ENCODE data around the gene DIDO1. TPM values are rescaled to one million over a fixed set of nuclear protein-coding genes. Genes with fewer than 3 reads are reported as not detected.
A peak's percentile ranks its signal among the peaks of the same experiment; 100 is the strongest.
"Not testable (repeated sequence)": the region's sequence is repeated elsewhere in the genome, so short reads cannot be mapped to it uniquely, and the experiment has no call there.

The DIDO1 gene
- total RNA-seq, 1 experiment from 2014 or later: 77.1 TPM

DNA sequence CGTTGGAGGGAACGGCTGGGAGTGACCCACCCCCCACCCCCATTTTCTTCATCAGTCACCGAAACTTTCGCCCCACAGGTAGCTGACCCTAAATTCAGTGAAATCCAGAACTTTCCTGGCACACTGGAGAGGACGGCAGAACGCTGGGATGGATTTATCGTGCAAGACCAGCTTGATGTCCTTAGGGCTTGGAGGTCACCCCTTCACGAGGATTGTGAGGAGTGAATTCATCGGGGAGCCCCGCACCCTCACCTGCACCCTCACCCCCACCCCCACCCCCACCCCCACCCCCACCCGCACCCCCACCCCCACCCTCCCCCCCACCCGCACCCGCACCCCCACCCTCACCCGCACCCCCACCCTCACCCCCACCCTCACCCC, 51.4 kb downstream of the DIDO1 start:
- DNase-seq: no peak
- H3K36me3 Mint-ChIP-seq (ENCODE audit: insufficient read depth, unreplicated experiment): peaks cover 52% of the 10 kb centered on the region
- no peaks in the 10 kb centered on the region for H3K9me3 Mint-ChIP-seq (ENCODE audit: low read depth, unreplicated experiment)
- H3K27me3 Mint-ChIP-seq (ENCODE audit: unreplicated experiment): no peaks in the 10 kb centered on the region
- intact Hi-C loops (cut with micrococcal nuclease; ENCODE audit: unreplicated experiment): no loop called here
- H3K4me1 Mint-ChIP-seq (ENCODE audit: low read depth, unreplicated experiment): peaks cover 23% of the 10 kb centered on the region
- H3K27ac Mint-ChIP-seq (ENCODE audit: unreplicated experiment): peak overlapping the region; percentile 72
- TF ChIP-seq, protein P1, sequence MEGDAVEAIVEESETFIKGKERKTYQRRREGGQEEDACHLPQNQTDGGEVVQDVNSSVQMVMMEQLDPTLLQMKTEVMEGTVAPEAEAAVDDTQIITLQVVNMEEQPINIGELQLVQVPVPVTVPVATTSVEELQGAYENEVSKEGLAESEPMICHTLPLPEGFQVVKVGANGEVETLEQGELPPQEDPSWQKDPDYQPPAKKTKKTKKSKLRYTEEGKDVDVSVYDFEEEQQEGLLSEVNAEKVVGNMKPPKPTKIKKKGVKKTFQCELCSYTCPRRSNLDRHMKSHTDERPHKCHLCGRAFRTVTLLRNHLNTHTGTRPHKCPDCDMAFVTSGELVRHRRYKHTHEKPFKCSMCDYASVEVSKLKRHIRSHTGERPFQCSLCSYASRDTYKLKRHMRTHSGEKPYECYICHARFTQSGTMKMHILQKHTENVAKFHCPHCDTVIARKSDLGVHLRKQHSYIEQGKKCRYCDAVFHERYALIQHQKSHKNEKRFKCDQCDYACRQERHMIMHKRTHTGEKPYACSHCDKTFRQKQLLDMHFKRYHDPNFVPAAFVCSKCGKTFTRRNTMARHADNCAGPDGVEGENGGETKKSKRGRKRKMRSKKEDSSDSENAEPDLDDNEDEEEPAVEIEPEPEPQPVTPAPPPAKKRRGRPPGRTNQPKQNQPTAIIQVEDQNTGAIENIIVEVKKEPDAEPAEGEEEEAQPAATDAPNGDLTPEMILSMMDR (IDR thresholded peaks at IDR 0.05; ENCODE audit: unreplicated experiment): no peak
- CTCF ChIA-PET: interaction anchor here (0.7 to 1.7 kb wide), 11 partner anchors 13 to 348 kb away, joined by 3 to 7 read pairs (median 3); partner anchors contain the start of gene TCFL5
- no TSS peak for BruUV-seq (replicated peaks)
- peak overlapping the region; percentile 60 for H3K4me3 Mint-ChIP-seq (ENCODE audit: low read depth, unreplicated experiment)

DNA sequence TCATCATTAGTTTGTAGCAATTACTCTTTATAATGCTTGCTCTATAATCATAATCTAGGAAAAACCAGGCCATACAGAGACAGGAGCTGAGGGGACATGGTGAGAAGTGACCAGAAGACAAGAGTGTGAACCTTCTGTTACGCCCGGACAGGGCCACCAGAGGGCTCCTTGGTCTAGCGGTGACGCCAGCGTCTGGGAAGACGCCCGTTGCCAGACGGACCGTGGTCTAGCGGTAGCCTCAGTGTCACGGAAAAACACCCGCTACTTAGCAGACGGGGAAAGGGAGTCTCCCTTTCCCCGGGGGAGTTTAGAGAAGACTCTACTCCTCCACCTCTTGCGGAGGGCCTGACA, 52.6 kb downstream of the DIDO1 start:
- peak overlapping the region; percentile 60 for H3K4me3 Mint-ChIP-seq (ENCODE audit: low read depth, unreplicated experiment)
- intact Hi-C loops (cut with micrococcal nuclease; ENCODE audit: unreplicated experiment): loop anchor here (2.0 kb wide), 1 partner anchor 135 kb away; no protein-coding TSS in a partner anchor
- peak; percentile 89 for DNase-seq
- not testable (repeated sequence) for H3K27me3 Mint-ChIP-seq (ENCODE audit: unreplicated experiment); H3K9me3 Mint-ChIP-seq (ENCODE audit: low read depth, unreplicated experiment); BruUV-seq (replicated peaks)
- H3K4me1 Mint-ChIP-seq (ENCODE audit: low read depth, unreplicated experiment): peaks cover 23% of the 10 kb centered on the region
- CTCF ChIA-PET: interaction anchor here (0.8 to 1.4 kb wide), 6 partner anchors 21 to 154 kb away, joined by 3 to 5 read pairs (median 4); partner anchors contain the start of gene GID8
- H3K27ac Mint-ChIP-seq (ENCODE audit: unreplicated experiment): peak overlapping the region; percentile 72
- TF ChIP-seq, protein P1 (IDR thresholded peaks at IDR 0.05; ENCODE audit: unreplicated experiment): peak; percentile 52
- H3K36me3 Mint-ChIP-seq (ENCODE audit: insufficient read depth, unreplicated experiment): peaks cover 43% of the 10 kb centered on the region

DNA sequence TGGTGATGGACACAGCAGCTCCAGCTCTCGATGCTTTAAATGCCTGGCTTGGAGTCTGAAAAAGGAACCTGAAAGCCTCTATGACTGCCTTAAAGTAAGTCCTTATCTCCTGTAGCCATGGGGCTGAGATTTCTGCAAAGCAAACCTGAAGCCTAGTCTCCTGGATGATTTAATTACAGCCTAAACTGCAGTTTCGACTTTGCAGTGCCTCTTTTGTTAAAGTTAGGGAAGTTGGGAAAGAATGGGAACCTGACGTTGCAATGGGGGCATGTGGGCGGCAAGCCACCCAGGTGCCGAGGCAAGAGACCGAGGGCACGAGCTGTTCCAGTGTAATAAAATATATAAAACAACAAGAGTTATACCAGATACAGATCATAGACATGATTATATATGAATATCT, 53.0 kb downstream of the DIDO1 start:
- no peaks in the 10 kb centered on the region for H3K9me3 Mint-ChIP-seq (ENCODE audit: low read depth, unreplicated experiment)
- intact Hi-C loops (cut with micrococcal nuclease; ENCODE audit: unreplicated experiment): loop anchor here (2.0 kb wide), 1 partner anchor 136 kb away; no protein-coding TSS in a partner anchor
- peak overlapping the region; percentile 11 for H3K27ac Mint-ChIP-seq (ENCODE audit: unreplicated experiment)
- H3K36me3 Mint-ChIP-seq (ENCODE audit: insufficient read depth, unreplicated experiment): peaks cover 43% of the 10 kb centered on the region
- peaks cover 5% of the 10 kb centered on the region for H3K27me3 Mint-ChIP-seq (ENCODE audit: unreplicated experiment)
- CTCF ChIA-PET: interaction anchor here (0.8 to 1.4 kb wide), 5 partner anchors 22 to 155 kb away, joined by 3 to 5 read pairs (median 4); partner anchors contain the start of gene GID8
- H3K4me3 Mint-ChIP-seq (ENCODE audit: low read depth, unreplicated experiment): peak overlapping the region; percentile 60
- no peak for DNase-seq
- TF ChIP-seq, protein P1 (IDR thresholded peaks at IDR 0.05; ENCODE audit: unreplicated experiment): no peak
- peaks cover 23% of the 10 kb centered on the region for H3K4me1 Mint-ChIP-seq (ENCODE audit: low read depth, unreplicated experiment)
- no TSS peak for BruUV-seq (replicated peaks)

- CTCF ChIA-PET: interaction anchor here (1.1 to 1.2 kb wide), 3 partner anchors 22 to 136 kb away, joined by 3 to 5 read pairs (median 3); no protein-coding TSS in a partner anchor
- H3K27me3 Mint-ChIP-seq (ENCODE audit: unreplicated experiment): peaks cover 9% of the 10 kb centered on the region
- BruUV-seq (replicated peaks): no TSS peak
- H3K4me3 Mint-ChIP-seq (ENCODE audit: low read depth, unreplicated experiment): peak overlapping the region; percentile 60
- peaks cover 43% of the 10 kb centered on the region for H3K36me3 Mint-ChIP-seq (ENCODE audit: insufficient read depth, unreplicated experiment)
- peaks cover 23% of the 10 kb centered on the region for H3K4me1 Mint-ChIP-seq (ENCODE audit: low read depth, unreplicated experiment)
- peak overlapping the region; percentile 11 for H3K27ac Mint-ChIP-seq (ENCODE audit: unreplicated experiment)
- no peak for DNase-seq
- intact Hi-C loops (cut with micrococcal nuclease; ENCODE audit: unreplicated experiment): loop anchor here (2.0 kb wide), 1 partner anchor 136 kb away; no protein-coding TSS in a partner anchor
- H3K9me3 Mint-ChIP-seq (ENCODE audit: low read depth, unreplicated experiment): no peaks in the 10 kb centered on the region
- TF ChIP-seq, protein P1 (IDR thresholded peaks at IDR 0.05; ENCODE audit: unreplicated experiment): no peak
Observed at GRCh38 chr20:62872862-62873261, 53.4 kb downstream of the DIDO1 start.

Measured in Calu3 (cell line).